HG03571 (cell line): ENCODE measurements around the gene TRMU.

Source experiments
- ATAC-seq: cut with Tn5 transposase; IDR thresholded peaks from one replicate; pipeline ENCODE4 v1.9.1; 2021; ENCODE audit not compliant: unreplicated experiment

Gene TRMU

DNA sequence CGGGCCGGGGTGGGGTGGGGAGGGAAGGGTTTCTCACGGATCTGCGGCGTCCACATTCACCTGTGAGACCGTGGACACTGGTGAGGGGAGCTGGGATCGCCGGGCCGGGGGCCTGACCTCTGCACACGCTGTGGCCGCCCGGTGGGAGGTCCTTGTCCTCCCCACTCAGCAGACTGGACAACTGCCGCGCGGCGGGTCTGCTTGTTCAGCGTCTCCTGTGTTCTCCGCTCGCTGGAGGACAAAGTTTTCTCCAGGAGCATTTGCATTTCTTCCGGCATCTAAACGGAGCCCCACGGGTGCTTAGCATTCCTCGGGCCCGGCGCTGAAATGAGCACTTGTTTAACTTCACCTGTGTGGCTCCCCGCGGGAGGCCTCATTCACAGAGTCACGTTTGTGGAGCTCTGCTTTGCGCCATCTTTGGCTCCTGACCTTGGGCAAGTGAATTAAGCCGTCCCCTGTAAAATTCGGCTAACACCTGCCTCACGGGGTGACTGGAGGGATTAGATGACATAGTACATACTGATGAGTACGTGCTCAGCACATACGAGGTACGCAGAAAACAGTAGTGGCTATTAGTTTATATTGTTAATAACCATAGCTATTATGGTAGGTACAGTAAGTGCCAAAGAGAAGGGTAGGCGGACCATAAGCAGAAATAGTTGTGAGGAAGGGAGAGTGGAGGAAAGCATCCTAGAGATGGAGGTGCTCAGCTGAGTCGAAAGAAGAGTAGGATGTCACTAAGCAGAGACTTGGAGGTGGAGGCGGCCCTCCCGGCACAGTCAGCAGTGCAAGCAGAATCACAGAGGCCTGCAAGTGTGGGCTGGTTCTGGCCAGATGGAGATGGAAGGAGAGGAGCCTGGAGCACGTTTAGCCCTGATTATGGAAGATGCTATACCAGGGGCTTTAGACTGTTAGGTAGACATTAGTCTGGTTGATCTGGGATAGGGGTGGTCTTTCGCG lies 885 bp downstream of the TRMU start:
- ATAC-seq = no peak

DNA sequence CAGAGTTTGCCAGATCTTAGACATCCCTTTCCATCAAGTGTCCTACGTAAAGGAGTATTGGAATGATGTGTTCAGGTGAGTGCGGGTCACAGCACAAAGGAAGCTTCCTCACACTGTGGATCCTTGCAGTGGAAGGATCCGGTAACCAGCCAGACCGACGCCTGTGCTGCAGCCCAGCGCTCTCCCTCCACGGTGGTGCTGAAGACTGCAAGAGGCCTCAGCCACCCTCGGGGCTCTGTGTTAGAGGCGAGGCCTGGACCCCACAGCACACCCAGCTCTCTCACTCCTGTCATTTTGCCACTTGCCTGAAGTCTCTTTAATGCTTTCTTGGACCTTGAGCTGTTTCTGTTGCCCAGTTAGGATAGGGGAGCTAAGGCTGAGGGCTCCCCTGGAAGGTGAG lies 2.4 kb downstream of the TRMU start:
- no peak for ATAC-seq

DNA sequence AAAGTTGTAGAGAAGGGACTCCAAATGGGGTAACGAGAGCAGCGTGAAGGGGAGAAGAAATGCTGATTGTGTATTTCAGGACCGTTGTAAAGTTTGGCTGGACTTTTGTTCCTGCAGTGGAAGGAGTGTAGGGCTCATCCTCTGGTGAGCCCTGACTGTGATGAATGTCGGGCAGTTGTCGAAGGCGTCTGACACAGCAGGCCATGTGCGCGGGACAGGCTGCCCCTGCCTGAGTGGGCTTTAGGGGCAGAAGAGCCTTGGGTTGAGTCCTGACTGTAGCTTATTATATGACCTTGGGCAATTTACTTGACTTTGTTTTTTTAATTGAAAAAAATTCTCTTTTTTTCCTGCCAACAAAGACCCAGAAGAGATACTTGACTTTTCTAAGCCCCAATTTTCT lies 3.1 kb downstream of the TRMU start:
- no peak for ATAC-seq

DNA sequence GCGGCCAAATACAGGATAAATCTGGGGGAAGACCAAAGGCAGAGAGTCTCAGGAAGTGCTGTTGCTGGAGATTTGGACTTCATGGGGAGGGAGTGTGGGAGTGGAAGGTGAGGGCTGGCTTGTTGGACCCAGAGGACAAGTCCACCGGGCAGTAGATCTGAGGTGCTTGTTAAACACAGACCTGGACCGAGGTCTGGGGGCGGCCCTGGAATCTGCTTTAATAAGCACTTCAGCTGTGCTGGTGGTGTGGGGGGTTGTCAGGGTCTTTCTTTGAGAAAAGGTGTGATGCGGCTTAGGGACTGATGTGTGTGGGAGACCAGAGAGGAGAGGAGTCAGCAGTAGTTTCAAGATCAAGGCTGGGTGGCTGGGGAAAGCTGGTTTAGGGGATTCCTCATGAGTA lies 4.4 kb downstream of the TRMU start:
- ATAC-seq = no peak

DNA sequence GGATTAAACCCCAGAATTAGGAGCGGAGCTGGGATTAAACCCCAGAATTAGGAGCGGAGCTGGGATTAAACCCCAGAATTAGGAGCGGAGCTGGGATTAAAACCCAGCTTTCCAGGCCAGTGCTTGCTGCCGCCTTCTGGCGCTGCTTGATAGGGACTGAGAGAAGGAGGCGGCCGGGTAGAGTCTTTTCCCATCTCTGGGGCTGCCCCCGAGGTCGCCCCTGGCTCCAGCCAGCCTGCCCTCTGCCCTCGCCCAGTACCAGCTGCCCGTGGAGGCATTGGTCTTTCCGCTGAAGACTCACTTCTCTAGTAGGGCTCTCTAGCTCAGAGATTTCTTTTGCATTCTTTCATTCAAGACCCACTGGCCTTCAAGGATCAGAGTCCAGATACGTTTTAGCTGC lies 5.2 kb downstream of the TRMU start:
- no peak for ATAC-seq

DNA sequence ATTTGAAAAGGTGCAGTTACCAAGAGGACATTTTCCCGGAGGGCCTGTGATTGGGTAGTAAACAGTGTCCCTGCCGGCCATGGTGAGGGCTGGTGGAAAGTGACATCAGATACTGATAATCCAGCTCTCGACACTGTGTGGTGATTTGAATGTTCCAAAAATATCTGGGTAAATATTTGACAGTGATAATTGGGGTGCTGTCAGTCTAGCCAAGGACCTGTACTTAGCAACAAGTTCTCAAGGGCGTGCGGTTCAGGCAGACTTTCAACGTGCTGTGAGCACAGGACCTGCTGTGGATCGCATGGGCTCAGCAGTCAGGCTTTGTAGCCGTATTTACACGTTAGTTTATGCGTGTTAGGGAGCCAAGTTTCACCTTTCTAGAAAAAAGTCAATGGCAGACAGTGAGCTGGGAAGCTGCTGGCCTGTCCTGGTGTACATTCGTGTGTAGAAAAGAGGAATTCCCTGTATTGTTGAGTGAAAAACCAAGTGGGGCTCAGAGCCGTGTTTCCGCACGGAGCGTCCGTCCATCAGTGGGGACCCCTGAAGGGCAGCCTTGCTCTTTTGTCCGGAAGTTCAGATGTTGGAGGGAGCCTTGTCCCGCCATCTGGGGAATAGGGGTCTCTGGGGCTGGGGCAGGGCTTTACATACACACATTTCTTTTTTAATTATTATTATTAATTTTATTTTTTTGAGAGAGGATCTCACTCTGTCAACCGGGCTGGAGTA lies 11.3 kb downstream of the TRMU start:
- no peak for ATAC-seq

DNA sequence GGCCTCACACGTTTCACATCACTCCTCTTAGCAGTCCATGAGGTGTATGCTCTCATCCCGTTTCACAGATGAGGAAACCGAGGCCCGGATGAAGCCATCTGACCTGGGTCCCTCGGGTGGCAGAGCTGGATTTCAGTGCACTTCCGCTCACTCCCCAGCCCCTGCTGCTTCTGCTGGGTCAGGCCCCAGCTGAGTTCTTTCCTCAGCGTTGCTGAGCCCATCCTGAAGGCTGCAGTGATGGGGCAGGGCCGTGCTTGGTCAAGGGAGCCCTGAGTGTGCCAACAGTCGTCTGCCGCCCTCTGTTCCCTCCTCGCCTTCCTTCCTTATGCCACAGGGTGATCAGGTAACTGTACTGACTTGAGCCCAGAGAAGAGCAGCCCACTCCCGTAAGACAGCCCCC lies 12.1 kb downstream of the TRMU start:
- ATAC-seq = no peak

DNA sequence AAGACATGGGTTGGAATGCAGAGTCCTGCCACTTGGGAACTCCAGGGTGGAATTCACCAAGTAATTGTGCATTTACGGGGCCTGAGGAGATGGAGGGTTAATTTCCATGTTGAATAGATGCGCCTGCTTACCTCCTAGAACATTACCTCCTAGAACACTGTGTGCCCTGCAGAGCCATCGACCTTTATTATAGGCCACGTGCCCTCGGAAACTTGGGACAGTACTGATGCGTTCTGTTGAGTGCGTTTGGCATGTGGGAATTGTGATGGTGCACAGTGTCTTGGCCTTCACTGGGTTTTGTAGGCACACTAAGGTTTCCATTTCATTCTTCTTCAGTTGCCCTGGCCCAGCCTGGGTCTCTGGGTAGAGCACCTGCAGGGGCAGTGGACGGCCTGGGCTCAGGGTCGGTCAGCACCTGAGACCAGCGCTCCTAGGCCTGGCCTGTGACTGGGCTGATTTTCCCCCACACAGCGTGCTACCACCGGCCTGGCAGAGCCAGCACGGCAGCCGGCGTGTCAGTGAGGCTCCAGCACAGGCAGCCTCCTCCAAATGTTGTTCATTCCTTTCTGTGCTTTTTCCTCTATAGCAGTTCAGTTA lies 12.7 kb downstream of the TRMU start:
- no peak for ATAC-seq

DNA sequence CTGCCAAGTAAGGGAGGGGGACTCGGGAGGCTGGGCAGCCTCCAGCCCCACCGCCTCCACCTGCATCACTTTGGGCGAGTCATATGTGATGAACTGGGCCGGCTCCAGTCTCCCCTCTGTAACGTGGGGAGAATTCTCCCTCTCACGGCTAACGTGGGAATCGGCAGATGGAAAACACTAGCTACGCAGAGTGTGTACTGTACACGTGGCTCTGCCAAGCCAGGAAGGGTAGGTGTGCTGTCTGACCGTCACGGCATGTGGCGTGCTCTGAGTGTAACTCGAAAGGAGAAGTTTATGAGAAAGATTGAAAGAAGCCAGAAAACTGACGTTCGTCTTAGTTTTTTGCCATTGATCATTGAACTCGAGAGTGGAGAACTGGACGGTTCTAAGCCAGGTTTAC lies 13.7 kb downstream of the TRMU start:
- no peak for ATAC-seq

DNA sequence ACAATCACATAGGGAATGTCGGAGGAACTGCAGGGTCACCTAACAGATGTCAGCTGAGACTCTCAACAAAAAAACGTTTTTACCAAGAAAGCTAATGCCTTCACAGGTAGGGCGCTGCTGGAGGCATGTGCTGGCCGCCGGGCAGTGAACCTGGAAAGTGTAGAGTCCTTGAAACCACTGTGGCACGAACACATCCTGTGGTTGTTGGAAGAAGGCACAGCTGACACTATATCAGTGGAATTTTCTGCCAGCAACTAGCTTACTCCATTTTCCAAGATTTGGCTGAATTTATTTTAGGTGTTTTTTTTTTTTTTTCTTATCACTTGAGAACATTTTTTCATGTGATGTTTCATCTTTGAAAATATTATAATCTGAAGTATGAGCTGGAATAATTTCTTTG lies 14.2 kb downstream of the TRMU start:
- no peak for ATAC-seq

DNA sequence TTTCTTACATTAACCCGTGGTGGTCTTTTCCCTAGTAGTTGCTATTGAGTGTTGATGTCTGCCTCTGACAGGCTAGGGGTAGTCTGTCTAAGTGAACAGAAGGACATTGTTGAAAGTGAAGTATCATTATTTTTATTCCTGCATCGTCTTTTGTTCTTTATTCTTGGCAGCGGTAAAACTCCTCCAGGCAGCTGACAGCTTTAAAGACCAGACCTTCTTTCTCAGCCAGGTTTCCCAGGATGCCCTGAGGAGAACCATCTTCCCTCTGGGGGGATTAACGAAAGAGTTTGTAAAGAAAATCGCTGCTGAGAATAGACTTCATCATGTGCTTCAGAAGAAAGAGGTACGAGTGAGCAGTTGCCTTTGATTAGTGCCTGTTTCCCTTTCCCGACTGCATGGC lies 14.6 kb downstream of the TRMU start:
- ATAC-seq = no peak

DNA sequence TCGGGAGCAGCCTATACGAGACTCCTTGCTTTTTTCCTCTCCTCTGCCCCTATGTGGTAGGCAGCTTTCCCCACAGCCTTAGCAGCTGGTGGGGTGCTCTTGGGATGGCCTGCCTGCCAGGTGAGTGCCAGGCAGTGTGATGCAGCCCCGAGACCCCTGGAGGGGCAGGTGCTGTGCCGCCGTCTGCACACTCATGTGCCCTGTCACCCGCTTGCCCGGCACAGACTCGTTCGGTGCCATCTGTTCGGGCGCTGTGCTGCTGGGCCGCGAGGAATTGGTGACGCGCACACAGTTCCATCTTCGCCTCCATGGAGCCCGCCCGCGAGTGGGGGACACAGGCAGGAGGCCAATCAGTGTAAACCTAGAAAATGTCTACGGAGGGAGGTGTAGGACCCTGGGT lies 15.1 kb downstream of the TRMU start:
- no peak for ATAC-seq

DNA sequence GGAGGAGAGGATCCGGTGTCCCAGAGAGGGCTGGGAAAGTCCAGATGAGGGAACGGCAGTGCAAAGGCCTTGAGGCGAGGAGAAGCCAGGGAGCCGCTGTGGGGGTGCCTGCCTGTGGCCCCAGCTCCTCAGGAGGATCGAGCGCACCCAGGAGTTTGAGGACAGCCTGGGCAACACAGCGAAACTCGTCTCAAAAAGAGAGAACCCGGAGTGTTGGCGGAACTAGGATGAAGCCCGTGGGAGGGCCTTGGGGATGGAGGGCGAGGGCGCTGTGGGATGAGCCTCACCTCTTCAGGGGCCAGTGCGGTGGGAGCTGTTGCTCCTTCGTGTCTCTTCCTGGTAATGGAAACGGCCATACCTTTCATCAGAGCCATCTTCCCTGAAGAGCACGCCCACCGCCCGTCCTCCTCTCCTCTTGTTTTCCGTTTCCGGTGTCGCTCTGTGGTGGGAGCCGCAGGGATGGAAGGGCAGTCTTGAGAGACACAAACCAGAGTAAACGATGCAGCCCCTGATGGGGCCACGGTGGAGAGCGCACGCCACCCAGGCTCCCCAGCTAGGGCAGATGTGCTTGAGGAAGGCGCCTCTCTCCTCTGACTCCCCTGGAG lies 15.7 kb downstream of the TRMU start:
- ATAC-seq = no peak

DNA sequence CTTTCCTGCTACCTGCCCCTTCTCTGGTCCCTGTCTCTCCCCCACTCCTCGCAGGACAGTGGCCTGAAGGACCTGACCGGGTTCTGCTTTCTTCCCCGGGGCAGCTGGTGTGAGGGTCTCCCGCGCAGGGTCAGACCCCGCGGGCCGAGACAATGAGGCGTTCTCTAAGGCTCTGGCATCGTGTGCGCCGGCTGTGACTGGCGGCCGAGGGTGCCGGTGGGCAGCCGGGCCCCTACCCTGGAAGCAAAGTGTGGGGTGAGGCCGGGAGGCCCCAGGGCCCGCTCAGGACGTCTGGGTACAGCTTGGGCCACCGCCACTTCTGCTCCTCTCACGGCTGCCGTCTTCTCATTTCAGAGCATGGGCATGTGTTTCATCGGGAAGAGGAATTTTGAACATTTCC lies 16.3 kb downstream of the TRMU start:
- ATAC-seq = no peak

DNA sequence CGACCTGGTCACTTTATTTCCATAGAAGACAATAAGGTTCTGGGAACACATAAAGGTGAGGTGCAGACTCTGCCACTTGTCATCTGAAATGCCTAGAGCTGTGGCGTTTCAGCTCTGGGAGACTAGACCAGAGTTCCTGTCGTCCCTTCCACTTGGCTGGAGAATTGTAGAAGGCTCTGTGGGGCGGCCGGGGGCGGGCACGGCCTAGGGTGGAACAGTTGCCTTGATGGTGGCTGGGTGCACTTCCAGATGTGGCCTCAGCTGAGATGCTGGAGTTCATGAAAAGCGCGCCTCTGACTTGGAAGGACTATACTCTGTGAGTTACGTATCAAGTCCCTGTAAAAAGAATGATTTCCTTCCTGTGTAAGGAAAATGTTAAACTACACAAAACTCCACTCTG lies 16.8 kb downstream of the TRMU start:
- no peak for ATAC-seq

DNA sequence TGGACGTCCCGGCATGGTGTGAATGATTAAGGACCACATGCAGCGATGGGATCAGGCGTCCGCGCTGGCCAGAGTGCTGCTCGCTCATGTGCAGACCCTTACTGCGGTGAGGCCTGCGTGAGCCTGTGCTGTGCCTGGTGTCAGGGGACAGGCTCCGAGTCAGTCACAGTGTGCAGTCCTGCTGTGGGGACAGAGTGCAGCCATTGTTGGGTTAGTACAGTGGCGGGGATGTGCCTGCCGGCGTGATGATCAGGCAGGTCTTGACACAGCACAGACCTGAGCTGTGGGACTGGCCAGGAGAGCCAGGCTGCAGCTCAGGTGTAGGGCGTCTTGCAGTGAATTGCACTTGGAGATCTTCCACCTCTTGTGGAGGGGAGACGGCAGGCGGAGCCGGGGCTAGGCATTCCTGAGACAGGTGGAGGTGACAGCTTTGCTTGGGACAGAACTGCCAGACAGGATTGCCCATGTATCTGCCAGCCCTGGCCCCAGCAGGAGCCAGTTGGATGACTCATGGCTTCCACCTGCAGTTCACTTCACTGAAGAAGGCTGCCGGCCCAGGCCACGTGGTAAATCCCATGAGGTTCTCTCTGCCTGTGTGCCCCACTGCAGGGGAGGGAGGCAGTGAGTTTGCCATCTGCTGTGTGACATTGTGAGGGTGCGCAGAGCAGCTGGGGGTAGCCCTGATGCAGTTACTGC lies 17.3 kb downstream of the TRMU start:
- no peak for ATAC-seq

DNA sequence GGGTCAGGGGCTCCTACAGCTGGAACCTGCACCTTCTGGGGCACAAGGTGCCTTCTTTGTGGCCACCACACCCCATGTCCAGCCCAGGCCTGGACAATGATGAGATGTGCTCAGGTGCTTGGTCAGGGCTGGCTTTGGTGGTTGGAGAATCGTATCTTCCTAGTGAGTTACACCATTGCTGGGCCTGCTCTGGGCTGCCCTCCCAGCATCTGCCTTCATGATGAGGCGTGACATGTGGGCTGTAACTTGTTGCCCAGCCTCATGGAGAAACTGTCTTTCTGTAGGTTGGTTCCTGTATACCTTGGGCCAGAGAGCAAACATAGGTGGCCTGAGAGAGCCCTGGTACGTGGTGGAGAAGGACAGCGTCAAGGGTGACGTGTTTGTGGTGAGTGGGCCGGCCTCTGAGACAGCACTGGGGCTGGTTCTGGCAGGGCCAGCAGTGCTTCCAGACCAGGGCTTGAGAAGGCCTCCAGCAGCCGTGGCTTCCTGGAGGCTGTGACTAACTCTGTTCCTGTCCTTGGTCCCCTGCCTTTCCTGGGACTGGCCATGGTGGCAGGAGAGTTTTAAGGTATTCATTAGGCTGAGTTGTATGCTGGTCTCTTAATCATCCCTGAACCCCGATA lies 18.1 kb downstream of the TRMU start:
- ATAC-seq = no peak

DNA sequence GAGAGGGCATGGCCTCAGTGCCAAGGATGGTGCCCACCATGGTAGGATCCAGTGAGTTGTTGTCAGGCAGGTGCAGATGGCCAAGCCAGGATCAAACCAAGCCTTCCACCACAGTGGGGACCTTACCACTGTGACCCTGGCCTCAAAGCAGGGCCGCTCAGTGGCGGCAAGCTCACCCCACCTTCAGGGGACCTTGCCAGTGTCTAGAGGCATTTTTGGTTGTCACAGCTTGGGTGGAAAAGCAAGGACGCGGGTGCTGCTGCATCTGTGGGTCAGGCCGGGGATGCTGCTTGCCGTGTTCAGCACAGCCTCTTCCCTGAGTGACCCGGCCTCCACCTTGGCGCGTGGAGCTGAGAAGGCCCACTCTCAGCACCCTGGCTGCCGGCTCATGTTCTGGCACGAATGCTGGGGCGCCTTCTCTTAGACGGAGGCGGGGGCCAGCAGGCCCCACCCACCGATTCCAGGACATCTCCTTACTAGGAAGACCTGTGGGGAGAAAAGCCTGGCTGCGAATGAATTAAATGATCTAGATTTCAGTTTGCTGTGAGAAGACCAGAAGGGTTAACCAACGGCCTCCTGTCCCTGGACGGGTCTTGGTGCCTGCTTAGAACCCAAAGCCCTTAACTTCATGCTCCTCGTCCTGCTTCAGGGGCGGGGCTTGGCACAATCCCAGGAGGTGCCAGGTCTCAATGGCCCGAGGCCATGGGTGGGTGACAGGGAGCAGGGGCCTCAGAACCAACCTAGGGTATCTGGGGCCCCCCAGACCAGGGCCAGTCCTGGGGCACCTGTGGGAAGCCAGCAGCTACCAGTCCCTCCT lies 18.9 kb downstream of the TRMU start:
- ATAC-seq = no peak

DNA sequence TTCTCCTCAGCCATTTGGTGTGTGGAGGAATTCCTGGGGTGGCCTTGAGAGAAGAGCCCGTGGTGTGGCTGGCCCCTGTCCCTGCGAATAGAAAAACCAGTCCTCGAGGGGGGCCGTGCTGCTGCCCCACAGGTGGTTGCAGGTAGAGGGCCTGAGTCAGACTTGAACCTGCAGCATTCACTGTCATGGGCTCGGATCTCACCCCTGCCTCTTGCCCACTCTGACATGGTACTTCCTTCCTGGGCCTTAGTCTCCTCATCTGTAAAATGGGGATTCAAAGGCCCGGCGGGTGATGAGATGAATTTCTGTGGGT lies 19.4 kb downstream of the TRMU start:
- no peak for ATAC-seq
